HepG2 (cell line): Measurements from ENCODE around the gene CPSF7. TPM values are rescaled to one million over a fixed set of nuclear protein-coding genes. Genes with fewer than 3 reads are reported as not detected.

ENCODE experiments used
- ATAC-seq: fragments of 200-7000 bp; cut with Tn5 transposase; 3 replicates; pipeline ENCODE4 v1.9.1; 2020; ENCODE audit warnings: mild to moderate bottlenecking, moderate library complexity
- BruUV-seq: library from RNA; stranded (reverse); fragments of 400-500 nt; replicated peaks from 2 replicates; lab custom pipeline; 2021; lab: Mats Ljungman, UMichigan
- CTCF ChIA-PET: fragments of 300-600 bp; formaldehyde crosslinking; extraction: SDS; loops from one replicate; lab custom pipeline; 2021; ENCODE audit warnings: low total read pairs, inconsistent platforms, low intra/inter-chr PET ratio; lab: Yijun Ruan, JAX
- POLR2A ChIA-PET: fragments of 350-600 bp; sonication (Branson Sonifier 250); formaldehyde crosslinking; loops from one replicate; lab custom pipeline; 2020; ENCODE audit warnings: antibody characterized with exemption, inconsistent platforms; lab: Yijun Ruan, JAX
- DNase-seq: peaks from one replicate; pipeline ENCODE4 v3.0.0-alpha.2; 2015; ENCODE audit warnings: low spot score
- FAIRE-seq: peaks from 3 replicates; lab custom pipeline; 2011; peaks lifted over from hg19 to GRCh38; lab: Jason Lieb, UNC
- H2AFZ ChIP-seq: one replicate; pipeline ENCODE4 v1.6.1; 2011; ENCODE audit warnings: low read length, inconsistent platforms
- H3K27ac ChIP-seq: fragments of 300-600 bp; 3 replicates; pipeline ENCODE4 v1.8.0; 2011; ENCODE audit warnings: mixed run types, mild to moderate bottlenecking, mixed read lengths, low read length, inconsistent platforms; ENCODE audit not compliant: insufficient read depth; ENCODE audit errors: extremely low read length
- H3K27me3 ChIP-seq, 2 experiments: fragments of 200-600 bp in 1 of 2; 2 replicates in 1 of 2; 3 replicates in 1 of 2; pipeline versions ENCODE4 v1.6.0 to v1.8.0; 2011; ENCODE audit warnings: low read length in 2 of 2, mild to moderate bottlenecking in 2 of 2, moderate library complexity in 2 of 2, inconsistent platforms in 1 of 2; ENCODE audit not compliant: insufficient read depth in 2 of 2, control insufficient read depth in 1 of 2
- H3K36me3 ChIP-seq, 2 experiments: fragments of 200-600 bp in 1 of 2; replicated peaks in 1 of 2; 2 replicates in 1 of 2; 3 replicates in 1 of 2; pipeline versions ENCODE4 v1.5.1 to v1.8.0; 2011; ENCODE audit warnings: low read length in 2 of 2, inconsistent platforms in 1 of 2; ENCODE audit not compliant: insufficient read depth in 2 of 2, control insufficient read depth in 1 of 2
- H3K4me1 ChIP-seq: 2 replicates; pipeline ENCODE4 v1.5.1; 2012; ENCODE audit warnings: low read length, inconsistent platforms; ENCODE audit not compliant: insufficient read depth
- H3K4me2 ChIP-seq: 2 replicates; pipeline ENCODE4 v1.6.0; 2011; ENCODE audit warnings: low read depth, low read length, inconsistent platforms
- H3K4me3 ChIP-seq, 3 experiments: fragments of 200-600 bp in 1 of 3; sonication (generic), shearing (Covaris generic) in 1 of 3; replicated peaks in 1 of 3; 2 replicates each; pipeline ENCODE4 v1.5.1; 2011 to 2016; ENCODE audit warnings: low read length in 3 of 3, inconsistent platforms in 2 of 3, low read depth in 2 of 3, mild to moderate bottlenecking in 2 of 3, control low read depth in 1 of 3, mixed read lengths in 1 of 3; ENCODE audit not compliant: insufficient read depth in 1 of 3
- H3K79me2 ChIP-seq: one replicate; pipeline ENCODE4 v1.6.1; 2011; ENCODE audit warnings: low read length, inconsistent platforms; ENCODE audit not compliant: insufficient read depth
- H3K9ac ChIP-seq: 2 replicates; pipeline ENCODE4 v1.6.0; 2011; ENCODE audit warnings: mild to moderate bottlenecking, low read depth, low read length, inconsistent platforms; ENCODE audit not compliant: insufficient read depth
- H3K9me3 ChIP-seq: 2 replicates; pipeline ENCODE4 v1.5.1; 2012; ENCODE audit warnings: mild to moderate bottlenecking, low read length
- H4K20me1 ChIP-seq: 2 replicates; pipeline ENCODE4 v1.6.0; 2011; ENCODE audit warnings: inconsistent platforms, mild to moderate bottlenecking, low read length, moderate library complexity; ENCODE audit not compliant: insufficient read depth
- KLF12 ChIP-seq: sonication (generic); formaldehyde crosslinking; IDR thresholded peaks from 2 replicates; pipeline ENCODE4 v1.4.0; 2020; ENCODE audit warnings: missing genetic modification reagents, borderline replicate concordance
- NAIF1 ChIP-seq: sonication (generic); formaldehyde crosslinking; IDR thresholded peaks from 2 replicates; pipeline ENCODE4 v1.5.0; 2020; ENCODE audit warnings: mild to moderate bottlenecking, missing genetic modification reagents, borderline replicate concordance
- SMAD9 ChIP-seq: sonication (generic); formaldehyde crosslinking; IDR thresholded peaks from 2 replicates; pipeline ENCODE4 v1.5.1; 2020; ENCODE audit warnings: mild to moderate bottlenecking, missing genetic modification reagents
- SMARCE1 ChIP-seq: fragments of 450-650 bp; IDR thresholded peaks from 2 replicates; pipeline ENCODE4 v1.6.1; 2017; ENCODE audit warnings: borderline replicate concordance
- ZFP36 ChIP-seq: fragments of 150-350 bp; IDR thresholded peaks from 2 replicates; pipeline ENCODE4 v1.6.1; 2018; ENCODE audit warnings: borderline replicate concordance, low read length, low read depth; ENCODE audit not compliant: partially characterized antibody
- ZNF12 ChIP-seq: sonication (generic); formaldehyde crosslinking; IDR thresholded peaks from 2 replicates; pipeline ENCODE4 v1.5.0; 2020; ENCODE audit warnings: missing genetic modification reagents
- ZNF367 ChIP-seq: sonication (generic); formaldehyde crosslinking; IDR thresholded peaks from 2 replicates; pipeline ENCODE4 v1.4.0; 2020; ENCODE audit warnings: missing genetic modification reagents, borderline replicate concordance
- ZNF546 ChIP-seq: sonication (generic); formaldehyde crosslinking; conservative IDR thresholded peaks from 2 replicates; pipeline ENCODE4 v1.8.1; 2023; ENCODE audit warnings: mild to moderate bottlenecking, missing genetic modification reagents
- ZNF615 ChIP-seq: sonication (generic); formaldehyde crosslinking; IDR thresholded peaks from 2 replicates; pipeline ENCODE4 v1.5.0; 2020; ENCODE audit warnings: mild to moderate bottlenecking, missing genetic modification reagents, borderline replicate concordance
- ZNF770 ChIP-seq: sonication (generic); formaldehyde crosslinking; IDR thresholded peaks from 2 replicates; pipeline ENCODE4 v1.5.0; 2020; ENCODE audit warnings: mild to moderate bottlenecking, missing genetic modification reagents
- ZNF788 ChIP-seq: sonication (generic); formaldehyde crosslinking; IDR thresholded peaks from 2 replicates; pipeline ENCODE4 v1.5.0; 2020; ENCODE audit warnings: mild to moderate bottlenecking, missing genetic modification reagents, borderline replicate concordance
- WGBS: methylation state at CpG from one replicate; pipeline ENCODE4 v1.1.6; 2017; ENCODE audit warnings: low lambda C conversion rate; 5-methylcytosine and 5-hydroxymethylcytosine counted together
- in situ Hi-C: cut with HindIII; loops from 2 replicates; pipeline ENCODE4 v1.10.0; 2017; ENCODE audit warnings: low pct_unique_long_range_greater_than_20kb; ENCODE audit not compliant: extremely low pct_ligation_motif_present
- intact Hi-C: fragments of 100-400 bp; cut with micrococcal nuclease; formaldehyde crosslinking; loops from one replicate; pipeline ENCODE4 v1.10.0; 2022; ENCODE audit not compliant: unreplicated experiment
- polyA plus RNA-seq, 8 experiments: library from polyadenylated mRNA; depleted of rRNA in 3 of 8; stranded (reverse) in 7 of 8; unstranded in 1 of 8; fragments of >200 nt; fragmentation: Illumina TruSeq in 4 of 8; extraction: Trizol in 4 of 8; gene quantifications; 2 replicates each; pipeline versions ENCODE4 v1.2.1 to v1.2.3, GENCODE V29; 2011 to 2016; ENCODE audit warnings: low read depth in 4 of 8, missing spikeins in 1 of 8, mixed read lengths in 1 of 8; ENCODE audit not compliant: insufficient read depth in 1 of 8
- total RNA-seq, 5 experiments: library from RNA; depleted of rRNA; stranded (reverse); fragments of >200 nt; fragmentation: Illumina TruSeq; extraction: Trizol; gene quantifications; 2 replicates each; pipeline ENCODE4 v1.2.3, GENCODE V29; 2016; ENCODE audit warnings: low read depth in 1 of 5
- TF ChIP-seq, protein P1 (sequence below): sonication (generic); formaldehyde crosslinking; IDR thresholded peaks from 2 replicates; pipeline ENCODE4 v1.4.0; 2020; ENCODE audit warnings: missing genetic modification reagents, borderline replicate concordance
- TF ChIP-seq, protein P2 (sequence below): sonication (generic); formaldehyde crosslinking; IDR thresholded peaks from 2 replicates; pipeline ENCODE4 v1.5.1; 2020; ENCODE audit warnings: mild to moderate bottlenecking, moderate library complexity, missing genetic modification reagents
- TF ChIP-seq, protein P3 (sequence below): sonication (generic); formaldehyde crosslinking; IDR thresholded peaks from 2 replicates; pipeline ENCODE4 v1.8.1; 2022; ENCODE audit warnings: low read depth, mild to moderate bottlenecking, missing genetic modification reagents

CPSF7 gene
- total and polyA plus RNA-seq, 2 of the 13 experiments (the other 11 are each of a cell fraction or from before 2014, with no cell fraction given), result 34.1 to 36.8 TPM

GRCh38 chr11:61358566-61358965, 71.2 kb downstream of the CPSF7 start:
- no peak for FAIRE-seq
- ChIA-PET POLR2A (interaction anchor here (1.3 to 9.9 kb wide), 3 partner anchors 12 to 71 kb away, joined by 3 to 146 read pairs (median 9); partner anchors contain the start of genes CPSF7, DDB1, SDHAF2 and TKFC), CTCF (no interaction called here)
- no peak overlapping the region for H3K9ac ChIP-seq
- no peak overlapping the region for H3K4me2 ChIP-seq
- H3K4me1 ChIP-seq, result peaks cover 34% of the 10 kb centered on the region
- no peaks in the 10 kb centered on the region for H3K9me3 ChIP-seq
- in situ Hi-C loops, result no loop called here
- H4K20me1 ChIP-seq, result no peaks in the 10 kb centered on the region
- peaks cover 12% of the 10 kb centered on the region for H3K79me2 ChIP-seq
- DNase-seq, result no peak
- no peak for ATAC-seq
- no peak overlapping the region for H3K4me3 ChIP-seq
- intact Hi-C loops, result no loop called here
- no peaks in the 10 kb centered on the region; a peak in 1 of 5 replicates for H3K27me3 ChIP-seq
- H3K27ac ChIP-seq, result no peak overlapping the region
- H2AFZ ChIP-seq, result no peak overlapping the region
- no peaks in the 10 kb centered on the region; a peak in 1 of 5 replicates for H3K36me3 ChIP-seq
- 94% methylated on average over 10 of the region's 11 CpGs for WGBS
- BruUV-seq, result no TSS peak
- TF ChIP-seq SMARCE1 (no peak), ZNF788 (CRISPR knock-in tag) (no peak), NAIF1 (CRISPR knock-in tag) (no peak), ZNF12 (CRISPR knock-in tag) (no peak), ZNF546 (CRISPR knock-in tag) (no peak), SMAD9 (CRISPR knock-in tag) (no peak), ZNF615 (CRISPR knock-in tag) (no peak), KLF12 (CRISPR knock-in tag) (no peak), ZNF367 (CRISPR knock-in tag) (no peak), ZFP36 (no peak), ZNF770 (CRISPR knock-in tag) (no peak)
- TF ChIP-seq, protein P1, sequence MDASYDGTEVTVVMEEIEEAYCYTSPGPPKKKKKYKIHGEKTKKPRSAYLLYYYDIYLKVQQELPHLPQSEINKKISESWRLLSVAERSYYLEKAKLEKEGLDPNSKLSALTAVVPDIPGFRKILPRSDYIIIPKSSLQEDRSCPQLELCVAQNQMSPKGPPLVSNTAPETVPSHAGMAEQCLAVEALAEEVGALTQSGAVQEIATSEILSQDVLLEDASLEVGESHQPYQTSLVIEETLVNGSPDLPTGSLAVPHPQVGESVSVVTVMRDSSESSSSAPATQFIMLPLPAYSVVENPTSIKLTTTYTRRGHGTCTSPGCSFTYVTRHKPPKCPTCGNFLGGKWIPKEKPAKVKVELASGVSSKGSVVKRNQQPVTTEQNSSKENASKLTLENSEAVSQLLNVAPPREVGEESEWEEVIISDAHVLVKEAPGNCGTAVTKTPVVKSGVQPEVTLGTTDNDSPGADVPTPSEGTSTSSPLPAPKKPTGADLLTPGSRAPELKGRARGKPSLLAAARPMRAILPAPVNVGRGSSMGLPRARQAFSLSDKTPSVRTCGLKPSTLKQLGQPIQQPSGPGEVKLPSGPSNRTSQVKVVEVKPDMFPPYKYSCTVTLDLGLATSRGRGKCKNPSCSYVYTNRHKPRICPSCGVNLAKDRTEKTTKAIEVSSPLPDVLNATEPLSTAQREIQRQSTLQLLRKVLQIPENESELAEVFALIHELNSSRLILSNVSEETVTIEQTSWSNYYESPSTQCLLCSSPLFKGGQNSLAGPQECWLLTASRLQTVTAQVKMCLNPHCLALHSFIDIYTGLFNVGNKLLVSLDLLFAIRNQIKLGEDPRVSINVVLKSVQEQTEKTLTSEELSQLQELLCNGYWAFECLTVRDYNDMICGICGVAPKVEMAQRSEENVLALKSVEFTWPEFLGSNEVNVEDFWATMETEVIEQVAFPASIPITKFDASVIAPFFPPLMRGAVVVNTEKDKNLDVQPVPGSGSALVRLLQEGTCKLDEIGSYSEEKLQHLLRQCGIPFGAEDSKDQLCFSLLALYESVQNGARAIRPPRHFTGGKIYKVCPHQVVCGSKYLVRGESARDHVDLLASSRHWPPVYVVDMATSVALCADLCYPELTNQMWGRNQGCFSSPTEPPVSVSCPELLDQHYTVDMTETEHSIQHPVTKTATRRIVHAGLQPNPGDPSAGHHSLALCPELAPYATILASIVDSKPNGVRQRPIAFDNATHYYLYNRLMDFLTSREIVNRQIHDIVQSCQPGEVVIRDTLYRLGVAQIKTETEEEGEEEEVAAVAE, result no peak
- TF ChIP-seq, protein P2, sequence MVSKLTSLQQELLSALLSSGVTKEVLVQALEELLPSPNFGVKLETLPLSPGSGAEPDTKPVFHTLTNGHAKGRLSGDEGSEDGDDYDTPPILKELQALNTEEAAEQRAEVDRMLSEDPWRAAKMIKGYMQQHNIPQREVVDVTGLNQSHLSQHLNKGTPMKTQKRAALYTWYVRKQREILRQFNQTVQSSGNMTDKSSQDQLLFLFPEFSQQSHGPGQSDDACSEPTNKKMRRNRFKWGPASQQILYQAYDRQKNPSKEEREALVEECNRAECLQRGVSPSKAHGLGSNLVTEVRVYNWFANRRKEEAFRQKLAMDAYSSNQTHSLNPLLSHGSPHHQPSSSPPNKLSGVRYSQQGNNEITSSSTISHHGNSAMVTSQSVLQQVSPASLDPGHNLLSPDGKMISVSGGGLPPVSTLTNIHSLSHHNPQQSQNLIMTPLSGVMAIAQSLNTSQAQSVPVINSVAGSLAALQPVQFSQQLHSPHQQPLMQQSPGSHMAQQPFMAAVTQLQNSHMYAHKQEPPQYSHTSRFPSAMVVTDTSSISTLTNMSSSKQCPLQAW, result no peak
- TF ChIP-seq, protein P3, sequence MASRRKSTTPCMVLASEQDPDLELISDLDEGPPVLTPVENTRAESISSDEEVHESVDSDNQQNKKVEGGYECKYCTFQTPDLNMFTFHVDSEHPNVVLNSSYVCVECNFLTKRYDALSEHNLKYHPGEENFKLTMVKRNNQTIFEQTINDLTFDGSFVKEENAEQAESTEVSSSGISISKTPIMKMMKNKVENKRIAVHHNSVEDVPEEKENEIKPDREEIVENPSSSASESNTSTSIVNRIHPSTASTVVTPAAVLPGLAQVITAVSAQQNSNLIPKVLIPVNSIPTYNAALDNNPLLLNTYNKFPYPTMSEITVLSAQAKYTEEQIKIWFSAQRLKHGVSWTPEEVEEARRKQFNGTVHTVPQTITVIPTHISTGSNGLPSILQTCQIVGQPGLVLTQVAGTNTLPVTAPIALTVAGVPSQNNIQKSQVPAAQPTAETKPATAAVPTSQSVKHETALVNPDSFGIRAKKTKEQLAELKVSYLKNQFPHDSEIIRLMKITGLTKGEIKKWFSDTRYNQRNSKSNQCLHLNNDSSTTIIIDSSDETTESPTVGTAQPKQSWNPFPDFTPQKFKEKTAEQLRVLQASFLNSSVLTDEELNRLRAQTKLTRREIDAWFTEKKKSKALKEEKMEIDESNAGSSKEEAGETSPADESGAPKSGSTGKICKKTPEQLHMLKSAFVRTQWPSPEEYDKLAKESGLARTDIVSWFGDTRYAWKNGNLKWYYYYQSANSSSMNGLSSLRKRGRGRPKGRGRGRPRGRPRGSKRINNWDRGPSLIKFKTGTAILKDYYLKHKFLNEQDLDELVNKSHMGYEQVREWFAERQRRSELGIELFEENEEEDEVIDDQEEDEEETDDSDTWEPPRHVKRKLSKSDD (CRISPR knock-in tag), result no peak
